Peyer's patch (tissue), 4 donors: ENCODE results near the gene PATJ.

Experiments
- CTCF ChIP-seq, 6 experiments: fragments of 450-650 bp in 4 of 6; fragments of 200-600 bp in 2 of 6; sonication (generic) in 1 of 6; IDR thresholded peaks; one replicate each; pipeline ENCODE4 v1.5.1; 2017 to 2019; ENCODE audit warnings: antibody characterized with exemption in 6 of 6, mild to moderate bottlenecking in 3 of 6, moderate library complexity in 1 of 6
- POLR2A ChIP-seq, 2 donors: fragments of 450-650 bp; IDR thresholded peaks; one replicate each; pipeline ENCODE4 v1.5.1; 2017; ENCODE audit warnings: antibody characterized with exemption in 2 of 2, mild to moderate bottlenecking in 2 of 2, moderate library complexity in 2 of 2

- TF ChIP-seq CTCF (IDR thresholded peaks at IDR 0.05) (no peak), POLR2A (IDR thresholded peaks at IDR 0.05) (no peak)
Observed at GRCh38 chr1:61816191-61816590, 73.9 kb downstream of the PATJ start.
